HepG2 (cell line): ENCODE data around the gene BCL11B. TPM values are rescaled to one million over a fixed set of nuclear protein-coding genes. Genes with fewer than 3 reads are reported as not detected.

Experiments used
- MTA1 ChIP-seq: sonication (generic); formaldehyde crosslinking; IDR thresholded peaks from 2 replicates; pipeline ENCODE4 v1.4.0; 2020; ENCODE audit warnings: missing genetic modification reagents, mild to moderate bottlenecking, borderline replicate concordance
- NFKBIZ ChIP-seq: IDR thresholded peaks from 2 replicates; pipeline ENCODE4 v1.6.1; 2018; ENCODE audit warnings: missing genetic modification reagents, missing compliant biosample characterization
- TOE1 ChIP-seq: sonication (generic); formaldehyde crosslinking; IDR thresholded peaks from 2 replicates; pipeline ENCODE4 v1.4.0; 2020; ENCODE audit warnings: mild to moderate bottlenecking, missing genetic modification reagents
- U2AF1 ChIP-seq: fragments of 200-400 bp; formaldehyde crosslinking; optimal IDR thresholded peaks from 2 replicates; pipeline ENCODE3; 2017; ENCODE audit warnings: mild to moderate bottlenecking, low read depth, low read length
- ZNF431 ChIP-seq: sonication (generic); formaldehyde crosslinking; IDR thresholded peaks from 2 replicates; pipeline ENCODE4 v1.9.0; 2022; ENCODE audit warnings: missing genetic modification reagents, low read depth, mild to moderate bottlenecking, borderline replicate concordance
- ZNF761 ChIP-seq: sonication (generic); formaldehyde crosslinking; conservative IDR thresholded peaks from 2 replicates; pipeline ENCODE4 v1.4.0; 2020; ENCODE audit warnings: mild to moderate bottlenecking, missing genetic modification reagents
- polyA plus RNA-seq, 8 experiments: library from polyadenylated mRNA; depleted of rRNA in 3 of 8; stranded (reverse) in 7 of 8; unstranded in 1 of 8; fragments of >200 nt; fragmentation: Illumina TruSeq in 4 of 8; extraction: Trizol in 4 of 8; gene quantifications; 2 replicates each; pipeline versions ENCODE4 v1.2.1 to v1.2.3, GENCODE V29; 2011 to 2016; ENCODE audit warnings: low read depth in 4 of 8, missing spikeins in 1 of 8, mixed read lengths in 1 of 8; ENCODE audit not compliant: insufficient read depth in 1 of 8
- total RNA-seq, 5 experiments: library from RNA; depleted of rRNA; stranded (reverse); fragments of >200 nt; fragmentation: Illumina TruSeq; extraction: Trizol; gene quantifications; 2 replicates each; pipeline ENCODE4 v1.2.3, GENCODE V29; 2016; ENCODE audit warnings: low read depth in 1 of 5
- TF ChIP-seq, protein P1 (sequence below): sonication (generic); formaldehyde crosslinking; IDR thresholded peaks from 2 replicates; pipeline ENCODE4 v1.4.0; 2020; ENCODE audit warnings: missing genetic modification reagents
- TF ChIP-seq, protein P2 (sequence below): sonication (generic); formaldehyde crosslinking; IDR thresholded peaks from 2 replicates; pipeline ENCODE4 v1.8.0; 2022; ENCODE audit warnings: mild to moderate bottlenecking, missing genetic modification reagents, borderline replicate concordance
- TF ChIP-seq, protein P3 (sequence below): sonication (generic); formaldehyde crosslinking; IDR thresholded peaks from 2 replicates; pipeline ENCODE4 v1.5.1; 2020; ENCODE audit warnings: missing genetic modification reagents, mild to moderate bottlenecking, borderline replicate concordance
- TF ChIP-seq, protein P4 (sequence below): sonication (generic); formaldehyde crosslinking; IDR thresholded peaks from 2 replicates; pipeline ENCODE4 v1.8.1; 2023; ENCODE audit warnings: mild to moderate bottlenecking, missing genetic modification reagents
- TF ChIP-seq, protein P5 (sequence below): sonication (generic); formaldehyde crosslinking; IDR thresholded peaks from 2 replicates; pipeline ENCODE4 v1.5.0; 2020; ENCODE audit warnings: mild to moderate bottlenecking, missing genetic modification reagents, moderate library complexity
- TF ChIP-seq, protein P6 (sequence below): sonication (generic); formaldehyde crosslinking; IDR thresholded peaks from 2 replicates; pipeline ENCODE4 v1.5.1; 2020; ENCODE audit warnings: mild to moderate bottlenecking, missing genetic modification reagents, moderate library complexity
- TF ChIP-seq, protein P7 (sequence below): IDR thresholded peaks from 2 replicates; pipeline ENCODE4 v1.6.1; 2016; ENCODE audit warnings: low read depth, borderline replicate concordance

BCL11B gene
- total and polyA plus RNA-seq, 2 of the 13 experiments (the other 11 are each of a cell fraction or from before 2014, with no cell fraction given): not detected

DNA sequence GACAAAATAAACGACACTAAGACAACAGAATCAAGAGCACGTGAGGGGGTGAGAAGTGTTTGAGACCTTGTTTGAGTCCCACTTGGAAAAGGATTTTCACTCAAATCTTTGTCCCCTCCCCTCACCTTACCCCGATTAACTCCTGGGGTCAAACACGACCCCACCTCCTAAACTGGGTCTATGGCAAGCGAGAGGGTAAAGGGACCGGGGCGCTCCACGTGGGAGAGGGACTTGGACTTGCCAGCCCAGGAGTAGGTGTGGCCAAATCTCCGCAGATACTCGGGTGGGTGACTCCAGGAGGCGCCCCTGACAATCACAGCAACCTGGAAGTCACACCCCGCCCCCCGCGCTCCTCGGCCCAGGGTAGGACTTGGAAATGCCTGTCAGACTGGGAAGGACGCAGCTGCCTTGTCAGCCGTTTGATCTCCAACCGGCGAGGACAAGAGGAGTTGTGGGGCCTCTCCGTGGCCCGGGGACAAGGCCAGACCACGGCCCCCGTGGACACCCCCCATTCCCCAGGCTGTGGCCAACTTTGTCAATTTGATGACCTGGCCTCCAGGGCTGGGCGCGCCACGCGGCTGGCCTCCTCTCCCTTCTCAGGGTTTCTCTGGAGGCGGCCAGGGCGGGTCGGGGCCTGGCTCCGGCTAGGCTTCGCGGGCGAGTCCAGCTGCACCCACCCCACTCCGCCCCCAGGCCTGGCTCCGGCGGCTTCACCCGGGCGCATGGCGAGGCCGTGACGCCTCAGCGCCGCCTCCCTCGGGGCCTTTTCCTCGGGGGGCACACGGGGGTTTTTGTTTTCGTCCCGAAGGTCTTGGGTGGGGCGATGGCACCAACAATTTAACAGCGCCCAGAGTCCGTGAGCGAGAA lies 1.1 kb upstream of the BCL11B start (continued):
- TF ChIP-seq, protein P1, sequence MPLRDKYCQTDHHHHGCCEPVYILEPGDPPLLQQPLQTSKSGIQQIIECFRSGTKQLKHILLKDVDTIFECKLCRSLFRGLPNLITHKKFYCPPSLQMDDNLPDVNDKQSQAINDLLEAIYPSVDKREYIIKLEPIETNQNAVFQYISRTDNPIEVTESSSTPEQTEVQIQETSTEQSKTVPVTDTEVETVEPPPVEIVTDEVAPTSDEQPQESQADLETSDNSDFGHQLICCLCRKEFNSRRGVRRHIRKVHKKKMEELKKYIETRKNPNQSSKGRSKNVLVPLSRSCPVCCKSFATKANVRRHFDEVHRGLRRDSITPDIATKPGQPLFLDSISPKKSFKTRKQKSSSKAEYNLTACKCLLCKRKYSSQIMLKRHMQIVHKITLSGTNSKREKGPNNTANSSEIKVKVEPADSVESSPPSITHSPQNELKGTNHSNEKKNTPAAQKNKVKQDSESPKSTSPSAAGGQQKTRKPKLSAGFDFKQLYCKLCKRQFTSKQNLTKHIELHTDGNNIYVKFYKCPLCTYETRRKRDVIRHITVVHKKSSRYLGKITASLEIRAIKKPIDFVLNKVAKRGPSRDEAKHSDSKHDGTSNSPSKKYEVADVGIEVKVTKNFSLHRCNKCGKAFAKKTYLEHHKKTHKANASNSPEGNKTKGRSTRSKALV: peak; percentile 92
- TF ChIP-seq, protein P2, sequence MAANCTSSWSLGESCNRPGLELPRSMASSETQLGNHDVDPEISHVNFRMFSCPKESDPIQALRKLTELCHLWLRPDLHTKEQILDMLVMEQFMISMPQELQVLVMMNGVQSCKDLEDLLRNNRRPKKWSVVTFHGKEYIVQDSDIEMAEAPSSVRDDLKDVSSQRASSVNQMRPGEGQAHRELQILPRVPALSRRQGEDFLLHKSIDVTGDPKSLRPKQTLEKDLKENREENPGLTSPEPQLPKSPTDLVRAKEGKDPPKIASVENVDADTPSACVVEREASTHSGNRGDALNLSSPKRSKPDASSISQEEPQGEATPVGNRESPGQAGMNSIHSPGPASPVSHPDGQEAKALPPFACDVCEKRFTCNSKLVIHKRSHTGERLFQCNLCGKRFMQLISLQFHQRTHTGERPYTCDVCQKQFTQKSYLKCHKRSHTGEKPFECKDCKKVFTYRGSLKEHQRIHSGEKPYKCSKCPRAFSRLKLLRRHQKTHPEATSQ: 0 out of 2 replicates have a peak, but pooled peaks have one; percentile 24
- no peak for TF ChIP-seq ZNF431 (CRISPR knock-in tag)
- TF ChIP-seq TOE1: no peak
- TF ChIP-seq NFKBIZ (CRISPR knock-in tag): no peak
- TF ChIP-seq, protein P3, sequence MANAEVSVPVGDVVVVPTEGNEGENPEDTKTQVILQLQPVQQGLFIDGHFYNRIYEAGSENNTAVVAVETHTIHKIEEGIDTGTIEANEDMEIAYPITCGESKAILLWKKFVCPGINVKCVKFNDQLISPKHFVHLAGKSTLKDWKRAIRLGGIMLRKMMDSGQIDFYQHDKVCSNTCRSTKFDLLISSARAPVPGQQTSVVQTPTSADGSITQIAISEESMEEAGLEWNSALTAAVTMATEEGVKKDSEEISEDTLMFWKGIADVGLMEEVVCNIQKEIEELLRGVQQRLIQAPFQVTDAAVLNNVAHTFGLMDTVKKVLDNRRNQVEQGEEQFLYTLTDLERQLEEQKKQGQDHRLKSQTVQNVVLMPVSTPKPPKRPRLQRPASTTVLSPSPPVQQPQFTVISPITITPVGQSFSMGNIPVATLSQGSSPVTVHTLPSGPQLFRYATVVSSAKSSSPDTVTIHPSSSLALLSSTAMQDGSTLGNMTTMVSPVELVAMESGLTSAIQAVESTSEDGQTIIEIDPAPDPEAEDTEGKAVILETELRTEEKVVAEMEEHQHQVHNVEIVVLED (CRISPR knock-in tag): no peak
- TF ChIP-seq, protein P4, sequence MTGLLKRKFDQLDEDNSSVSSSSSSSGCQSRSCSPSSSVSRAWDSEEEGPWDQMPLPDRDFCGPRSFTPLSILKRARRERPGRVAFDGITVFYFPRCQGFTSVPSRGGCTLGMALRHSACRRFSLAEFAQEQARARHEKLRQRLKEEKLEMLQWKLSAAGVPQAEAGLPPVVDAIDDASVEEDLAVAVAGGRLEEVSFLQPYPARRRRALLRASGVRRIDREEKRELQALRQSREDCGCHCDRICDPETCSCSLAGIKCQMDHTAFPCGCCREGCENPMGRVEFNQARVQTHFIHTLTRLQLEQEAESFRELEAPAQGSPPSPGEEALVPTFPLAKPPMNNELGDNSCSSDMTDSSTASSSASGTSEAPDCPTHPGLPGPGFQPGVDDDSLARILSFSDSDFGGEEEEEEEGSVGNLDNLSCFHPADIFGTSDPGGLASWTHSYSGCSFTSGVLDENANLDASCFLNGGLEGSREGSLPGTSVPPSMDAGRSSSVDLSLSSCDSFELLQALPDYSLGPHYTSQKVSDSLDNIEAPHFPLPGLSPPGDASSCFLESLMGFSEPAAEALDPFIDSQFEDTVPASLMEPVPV: 0 out of 2 replicates have a peak, but pooled peaks have one; percentile 29
- peak; percentile 30 for TF ChIP-seq U2AF1
- TF ChIP-seq, protein P5, sequence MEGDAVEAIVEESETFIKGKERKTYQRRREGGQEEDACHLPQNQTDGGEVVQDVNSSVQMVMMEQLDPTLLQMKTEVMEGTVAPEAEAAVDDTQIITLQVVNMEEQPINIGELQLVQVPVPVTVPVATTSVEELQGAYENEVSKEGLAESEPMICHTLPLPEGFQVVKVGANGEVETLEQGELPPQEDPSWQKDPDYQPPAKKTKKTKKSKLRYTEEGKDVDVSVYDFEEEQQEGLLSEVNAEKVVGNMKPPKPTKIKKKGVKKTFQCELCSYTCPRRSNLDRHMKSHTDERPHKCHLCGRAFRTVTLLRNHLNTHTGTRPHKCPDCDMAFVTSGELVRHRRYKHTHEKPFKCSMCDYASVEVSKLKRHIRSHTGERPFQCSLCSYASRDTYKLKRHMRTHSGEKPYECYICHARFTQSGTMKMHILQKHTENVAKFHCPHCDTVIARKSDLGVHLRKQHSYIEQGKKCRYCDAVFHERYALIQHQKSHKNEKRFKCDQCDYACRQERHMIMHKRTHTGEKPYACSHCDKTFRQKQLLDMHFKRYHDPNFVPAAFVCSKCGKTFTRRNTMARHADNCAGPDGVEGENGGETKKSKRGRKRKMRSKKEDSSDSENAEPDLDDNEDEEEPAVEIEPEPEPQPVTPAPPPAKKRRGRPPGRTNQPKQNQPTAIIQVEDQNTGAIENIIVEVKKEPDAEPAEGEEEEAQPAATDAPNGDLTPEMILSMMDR (CRISPR knock-in tag): 0 out of 2 replicates have a peak, but pooled peaks have one; percentile 3
- no peak for TF ChIP-seq ZNF761 (CRISPR knock-in tag)
- TF ChIP-seq MTA1 (CRISPR knock-in tag): 0 out of 2 replicates have a peak, but pooled peaks have one; percentile 31
- TF ChIP-seq, protein P6, sequence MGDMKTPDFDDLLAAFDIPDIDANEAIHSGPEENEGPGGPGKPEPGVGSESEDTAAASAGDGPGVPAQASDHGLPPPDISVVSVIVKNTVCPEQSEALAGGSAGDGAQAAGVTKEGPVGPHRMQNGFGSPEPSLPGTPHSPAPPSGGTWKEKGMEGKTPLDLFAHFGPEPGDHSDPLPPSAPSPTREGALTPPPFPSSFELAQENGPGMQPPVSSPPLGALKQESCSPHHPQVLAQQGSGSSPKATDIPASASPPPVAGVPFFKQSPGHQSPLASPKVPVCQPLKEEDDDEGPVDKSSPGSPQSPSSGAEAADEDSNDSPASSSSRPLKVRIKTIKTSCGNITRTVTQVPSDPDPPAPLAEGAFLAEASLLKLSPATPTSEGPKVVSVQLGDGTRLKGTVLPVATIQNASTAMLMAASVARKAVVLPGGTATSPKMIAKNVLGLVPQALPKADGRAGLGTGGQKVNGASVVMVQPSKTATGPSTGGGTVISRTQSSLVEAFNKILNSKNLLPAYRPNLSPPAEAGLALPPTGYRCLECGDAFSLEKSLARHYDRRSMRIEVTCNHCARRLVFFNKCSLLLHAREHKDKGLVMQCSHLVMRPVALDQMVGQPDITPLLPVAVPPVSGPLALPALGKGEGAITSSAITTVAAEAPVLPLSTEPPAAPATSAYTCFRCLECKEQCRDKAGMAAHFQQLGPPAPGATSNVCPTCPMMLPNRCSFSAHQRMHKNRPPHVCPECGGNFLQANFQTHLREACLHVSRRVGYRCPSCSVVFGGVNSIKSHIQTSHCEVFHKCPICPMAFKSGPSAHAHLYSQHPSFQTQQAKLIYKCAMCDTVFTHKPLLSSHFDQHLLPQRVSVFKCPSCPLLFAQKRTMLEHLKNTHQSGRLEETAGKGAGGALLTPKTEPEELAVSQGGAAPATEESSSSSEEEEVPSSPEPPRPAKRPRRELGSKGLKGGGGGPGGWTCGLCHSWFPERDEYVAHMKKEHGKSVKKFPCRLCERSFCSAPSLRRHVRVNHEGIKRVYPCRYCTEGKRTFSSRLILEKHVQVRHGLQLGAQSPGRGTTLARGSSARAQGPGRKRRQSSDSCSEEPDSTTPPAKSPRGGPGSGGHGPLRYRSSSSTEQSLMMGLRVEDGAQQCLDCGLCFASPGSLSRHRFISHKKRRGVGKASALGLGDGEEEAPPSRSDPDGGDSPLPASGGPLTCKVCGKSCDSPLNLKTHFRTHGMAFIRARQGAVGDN: peak; percentile 75
- TF ChIP-seq, protein P7, sequence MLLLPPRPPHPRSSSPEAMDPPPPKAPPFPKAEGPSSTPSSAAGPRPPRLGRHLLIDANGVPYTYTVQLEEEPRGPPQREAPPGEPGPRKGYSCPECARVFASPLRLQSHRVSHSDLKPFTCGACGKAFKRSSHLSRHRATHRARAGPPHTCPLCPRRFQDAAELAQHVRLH (CRISPR knock-in tag): no peak
